Measurements from ENCODE around the gene TMCC2.

The TMCC2 gene

GRCh38 chr1:205188098-205188497 is 39.6 kb upstream of the TMCC2 start:
- no peak overlapping the region for H3K27ac ChIP-seq
- no peak overlapping the region for H3K4me3 ChIP-seq
- no peak for TF ChIP-seq CTCF (IDR thresholded peaks at IDR 0.05)
- no peak for DNase-seq (ENCODE audit: low spot score)

GRCh38 chr1:205188596-205188995 is 39.1 kb upstream of the TMCC2 start:
- TF ChIP-seq CTCF (IDR thresholded peaks at IDR 0.05): no peak
- no peak for DNase-seq (ENCODE audit: low spot score)
- H3K27ac ChIP-seq: no peak overlapping the region
- no peak overlapping the region for H3K4me3 ChIP-seq

GRCh38 chr1:205189131-205189530 is 38.6 kb upstream of the TMCC2 start:
- DNase-seq (ENCODE audit: low spot score): no peak
- Histone ChIP-seq H3K4me3 (no peak overlapping the region), H3K27ac (no peak overlapping the region)
- TF ChIP-seq CTCF (IDR thresholded peaks at IDR 0.05): no peak

- DNase-seq (ENCODE audit: low spot score): no peak
- Histone ChIP-seq H3K4me3 (no peak overlapping the region), H3K27ac (no peak overlapping the region)
- TF ChIP-seq CTCF (IDR thresholded peaks at IDR 0.05): no peak
Observed at GRCh38 chr1:205190845-205191577, 36.7 kb upstream of the TMCC2 start.

GRCh38 chr1:205191622-205192021 is 36.1 kb upstream of the TMCC2 start:
- H3K4me3 ChIP-seq: no peak overlapping the region
- no peak overlapping the region for H3K27ac ChIP-seq
- TF ChIP-seq CTCF (IDR thresholded peaks at IDR 0.05): no peak
- no peak for DNase-seq (ENCODE audit: low spot score)

GRCh38 chr1:205192287-205192686 is 35.5 kb upstream of the TMCC2 start:
- TF ChIP-seq CTCF (IDR thresholded peaks at IDR 0.05): no peak
- no peak for DNase-seq (ENCODE audit: low spot score)
- H3K4me3 ChIP-seq: no peak overlapping the region
- H3K27ac ChIP-seq: no peak overlapping the region
